Measurements from ENCODE around the gene CCT7. TPM values are rescaled to one million over a fixed set of nuclear protein-coding genes. Genes with fewer than 3 reads are reported as not detected.
A peak's percentile ranks its signal among the peaks of the same experiment; 100 is the strongest.

Gene CCT7
- polyA plus RNA-seq, 2 of the 4 experiments (the other 2 are of a cell fraction), result 685 to 850 TPM

DNA sequence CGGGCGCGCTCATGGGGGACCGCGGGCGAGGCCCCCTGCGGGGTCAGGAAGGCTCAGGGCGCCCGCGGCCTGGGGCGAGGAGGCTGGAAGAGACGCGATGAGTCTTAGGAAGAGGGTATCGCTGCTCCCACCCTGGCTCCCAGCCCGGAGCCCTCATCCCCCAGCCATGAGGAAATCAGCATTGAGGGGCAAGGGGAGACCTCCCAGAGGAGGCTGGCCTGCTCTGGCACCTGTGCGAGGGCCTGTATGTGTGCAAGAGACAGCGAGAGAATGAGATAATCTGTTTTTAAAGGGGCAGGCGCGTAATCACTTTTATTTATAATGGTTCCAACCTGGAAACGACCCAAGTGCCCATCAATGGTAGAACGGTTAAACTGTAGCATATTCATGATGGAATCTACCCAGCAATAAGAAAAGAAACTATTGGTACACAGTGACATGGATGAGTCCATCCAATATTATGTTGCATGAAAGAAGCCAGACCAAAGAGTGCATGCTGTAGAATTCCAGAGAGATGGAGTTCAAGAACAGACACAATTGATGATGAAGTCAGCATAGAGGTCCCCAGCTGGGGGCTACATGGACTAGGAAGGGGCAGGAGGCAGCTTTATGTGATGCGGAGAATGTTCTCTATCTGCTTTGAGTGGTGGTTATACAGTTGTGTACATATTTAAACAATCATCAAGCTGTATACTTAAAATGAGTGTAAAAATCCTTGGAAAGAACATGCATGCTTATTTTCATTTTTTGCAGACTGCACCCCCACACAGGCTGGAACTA is 35.8 kb downstream of the CCT7 start:
- DNase-seq (ENCODE audit: low read depth in 1 of 2, low spot score in 1 of 2) (no peak), FAIRE-seq (no peak), ATAC-seq (no peak; a peak in 1 of 6 replicates)
- Histone ChIP-seq H3K27ac (peak overlapping the region; percentile 66 to 82), H3K4me3 (peak overlapping the region; percentile 43), H3K9me3 (no peaks in the 10 kb centered on the region), H3K4me2 (peak overlapping the region; percentile 78), H3K4me1 (peaks cover 7% of the 10 kb centered on the region; the same call in 1 of the 3 replicates)
- ChIA-PET CTCF (interaction anchor here (0.7 to 4.6 kb wide), 4 partner anchors 12 to 42 kb away, joined by 3 to 42 read pairs (median 6); partner anchors contain the start of gene EGR4), POLR2A (no interaction called here)
- no peak for TF ChIP-seq ZFP36 (IDR thresholded peaks at IDR 0.05; ENCODE audit: borderline replicate concordance, partially characterized antibody)
- TF ChIP-seq, protein P1, sequence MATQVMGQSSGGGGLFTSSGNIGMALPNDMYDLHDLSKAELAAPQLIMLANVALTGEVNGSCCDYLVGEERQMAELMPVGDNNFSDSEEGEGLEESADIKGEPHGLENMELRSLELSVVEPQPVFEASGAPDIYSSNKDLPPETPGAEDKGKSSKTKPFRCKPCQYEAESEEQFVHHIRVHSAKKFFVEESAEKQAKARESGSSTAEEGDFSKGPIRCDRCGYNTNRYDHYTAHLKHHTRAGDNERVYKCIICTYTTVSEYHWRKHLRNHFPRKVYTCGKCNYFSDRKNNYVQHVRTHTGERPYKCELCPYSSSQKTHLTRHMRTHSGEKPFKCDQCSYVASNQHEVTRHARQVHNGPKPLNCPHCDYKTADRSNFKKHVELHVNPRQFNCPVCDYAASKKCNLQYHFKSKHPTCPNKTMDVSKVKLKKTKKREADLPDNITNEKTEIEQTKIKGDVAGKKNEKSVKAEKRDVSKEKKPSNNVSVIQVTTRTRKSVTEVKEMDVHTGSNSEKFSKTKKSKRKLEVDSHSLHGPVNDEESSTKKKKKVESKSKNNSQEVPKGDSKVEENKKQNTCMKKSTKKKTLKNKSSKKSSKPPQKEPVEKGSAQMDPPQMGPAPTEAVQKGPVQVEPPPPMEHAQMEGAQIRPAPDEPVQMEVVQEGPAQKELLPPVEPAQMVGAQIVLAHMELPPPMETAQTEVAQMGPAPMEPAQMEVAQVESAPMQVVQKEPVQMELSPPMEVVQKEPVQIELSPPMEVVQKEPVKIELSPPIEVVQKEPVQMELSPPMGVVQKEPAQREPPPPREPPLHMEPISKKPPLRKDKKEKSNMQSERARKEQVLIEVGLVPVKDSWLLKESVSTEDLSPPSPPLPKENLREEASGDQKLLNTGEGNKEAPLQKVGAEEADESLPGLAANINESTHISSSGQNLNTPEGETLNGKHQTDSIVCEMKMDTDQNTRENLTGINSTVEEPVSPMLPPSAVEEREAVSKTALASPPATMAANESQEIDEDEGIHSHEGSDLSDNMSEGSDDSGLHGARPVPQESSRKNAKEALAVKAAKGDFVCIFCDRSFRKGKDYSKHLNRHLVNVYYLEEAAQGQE (IDR thresholded peaks at IDR 0.05), result no peak
- TF ChIP-seq, protein P2, sequence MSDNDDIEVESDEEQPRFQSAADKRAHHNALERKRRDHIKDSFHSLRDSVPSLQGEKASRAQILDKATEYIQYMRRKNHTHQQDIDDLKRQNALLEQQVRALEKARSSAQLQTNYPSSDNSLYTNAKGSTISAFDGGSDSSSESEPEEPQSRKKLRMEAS (IDR thresholded peaks at IDR 0.05), result no peak
- TF ChIP-seq CBX2 (IDR thresholded peaks at IDR 0.05; ENCODE audit: borderline replicate concordance, low read depth), result no peak
- TF ChIP-seq TFCP2L1 (CRISPR knock-in tag; IDR thresholded peaks at IDR 0.05), result no peak
- no peak for TF ChIP-seq JUN (IDR thresholded peaks at IDR 0.05)
- no peak for TF ChIP-seq RARB (CRISPR knock-in tag; IDR thresholded peaks at IDR 0.05)
- TF ChIP-seq EP300 (IDR thresholded peaks at IDR 0.05), result no peak
- TF ChIP-seq, protein P3, sequence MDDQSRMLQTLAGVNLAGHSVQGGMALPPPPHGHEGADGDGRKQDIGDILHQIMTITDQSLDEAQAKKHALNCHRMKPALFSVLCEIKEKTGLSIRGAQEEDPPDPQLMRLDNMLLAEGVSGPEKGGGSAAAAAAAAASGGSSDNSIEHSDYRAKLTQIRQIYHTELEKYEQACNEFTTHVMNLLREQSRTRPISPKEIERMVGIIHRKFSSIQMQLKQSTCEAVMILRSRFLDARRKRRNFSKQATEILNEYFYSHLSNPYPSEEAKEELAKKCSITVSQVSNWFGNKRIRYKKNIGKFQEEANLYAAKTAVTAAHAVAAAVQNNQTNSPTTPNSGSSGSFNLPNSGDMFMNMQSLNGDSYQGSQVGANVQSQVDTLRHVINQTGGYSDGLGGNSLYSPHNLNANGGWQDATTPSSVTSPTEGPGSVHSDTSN (IDR thresholded peaks at IDR 0.05), result no peak
- no peak for TF ChIP-seq RNF2 (IDR thresholded peaks at IDR 0.05; ENCODE audit: borderline replicate concordance, low read depth)
- no peak for TF ChIP-seq ZNF302 (CRISPR knock-in tag; IDR thresholded peaks at IDR 0.05)
- 70% methylated on average over 9 of the region's 22 CpGs for WGBS (ENCODE audit: missing lambda C conversion rate)

DNA sequence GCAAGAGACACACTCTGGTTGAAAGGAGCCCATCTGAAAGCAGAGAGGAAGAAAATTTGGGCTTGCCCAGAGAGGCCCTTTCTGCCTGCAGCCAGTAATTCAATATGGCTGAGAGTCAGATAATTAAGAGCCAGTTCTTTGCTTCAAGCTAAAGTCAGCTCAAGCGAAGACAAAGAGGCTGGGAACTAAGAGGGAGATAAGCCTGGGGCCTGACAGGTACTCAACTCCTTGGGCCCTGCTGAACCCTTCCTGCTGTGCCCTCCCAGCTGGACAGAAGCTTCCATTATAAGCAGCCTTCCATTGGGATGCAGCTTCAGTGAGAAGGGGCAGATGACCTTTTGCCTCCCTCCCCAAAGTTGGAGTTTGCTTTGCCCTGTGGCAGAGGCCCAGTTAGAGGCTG is 38.2 kb downstream of the CCT7 start:
- TF ChIP-seq FOSL2 (IDR thresholded peaks at IDR 0.05) (no peak), FOSL2 (CRISPR knock-in tag; IDR thresholded peaks at IDR 0.05) (no peak), EHMT2 (IDR thresholded peaks at IDR 0.05; ENCODE audit: low read depth) (no peak)
- TF ChIP-seq, protein P3 (IDR thresholded peaks at IDR 0.05), result no peak
- DNase-seq (ENCODE audit: low read depth in 1 of 2, low spot score in 1 of 2) (no peak), FAIRE-seq (no peak), ATAC-seq (no peak)
- Histone ChIP-seq H3K4me2 (no peak overlapping the region), H3K9me3 (no peaks in the 10 kb centered on the region), H3K27ac (no peak overlapping the region), H3K4me1 (peaks cover 7% of the 10 kb centered on the region; the same call in 1 of the 3 replicates), H3K4me3 (no peak overlapping the region)
- WGBS (ENCODE audit: missing lambda C conversion rate), result 80% methylated on average over 1 of the region's 1 CpG
- ChIA-PET CTCF (interaction anchor here (1.0 to 4.6 kb wide), 9 partner anchors 9 to 186 kb away, joined by 3 to 42 read pairs (median 6); partner anchors contain the start of gene EGR4), POLR2A (no interaction called here)

DNA sequence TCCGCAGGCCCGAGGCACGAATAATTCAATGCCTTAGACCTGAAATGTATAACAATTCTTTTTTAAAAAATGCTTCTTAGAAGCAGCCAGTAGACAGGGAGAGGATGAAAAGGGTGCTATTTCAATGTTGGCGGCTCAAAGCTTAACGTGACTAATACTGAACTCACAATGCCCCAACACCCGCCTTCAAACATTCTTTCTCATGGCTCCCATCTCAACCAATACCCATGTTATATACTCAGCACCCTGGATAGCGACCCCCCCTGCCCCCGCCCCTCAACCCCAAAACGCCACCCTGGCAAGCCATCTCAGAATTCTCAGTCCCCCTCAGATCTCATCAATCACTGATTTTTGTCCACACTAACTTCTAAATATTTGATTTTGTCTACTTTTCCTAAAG is 45.7 kb downstream of the CCT7 start:
- DNase-seq (ENCODE audit: low read depth in 1 of 2, low spot score in 1 of 2) (no peak), FAIRE-seq (no peak), ATAC-seq (no peak)
- TF ChIP-seq, protein P3 (IDR thresholded peaks at IDR 0.05), result no peak
- TF ChIP-seq, protein P1 (IDR thresholded peaks at IDR 0.05), result peak; percentile 63; the same call in 1 of the 2 replicates
- H3K4me2 ChIP-seq, result no peak overlapping the region
- H3K4me3 ChIP-seq, result no peak overlapping the region
- WGBS (ENCODE audit: missing lambda C conversion rate), result 78% methylated on average over 9 of the region's 9 CpGs
- POLR2A ChIA-PET, result interaction anchor here (1.2 kb wide), 1 partner anchor 11 kb away, joined by 3 read pairs; no protein-coding TSS in a partner anchor
- CTCF ChIA-PET, result interaction anchor here (1.0 to 8.8 kb wide), 5 partner anchors 8 to 102 kb away, joined by 3 to 107 read pairs (median 3); partner anchors contain the start of gene EGR4
- H3K9me3 ChIP-seq, result no peaks in the 10 kb centered on the region
- H3K27ac ChIP-seq, result no peak overlapping the region
- peaks cover 9% of the 10 kb centered on the region; the same call in 1 of the 3 replicates for H3K4me1 ChIP-seq
